PC-3 (cell line): ENCODE measurements around the gene SLAMF7.

Experiments
- EZH2 ChIP-seq: fragments of 300-600 bp; sonication (generic); IDR thresholded peaks from one replicate; pipeline ENCODE4 v1.6.1; 2017; ENCODE audit warnings: antibody characterized with exemption, mild to moderate bottlenecking, low read length; ENCODE audit not compliant: unreplicated experiment
- EZH2phosphoT487 ChIP-seq: fragments of 300-600 bp; sonication (generic); IDR thresholded peaks from 2 replicates; pipeline ENCODE4 v1.6.1; 2018; ENCODE audit warnings: mild to moderate bottlenecking, antibody characterized with exemption, low read length, borderline replicate concordance
- TF ChIP-seq, protein P1 (sequence below): fragments of 300-600 bp; sonication (generic); conservative IDR thresholded peaks from 2 replicates; pipeline ENCODE4 v1.5.1; 2017; ENCODE audit warnings: antibody characterized with exemption, low read depth, mild to moderate bottlenecking, low read length

DNA sequence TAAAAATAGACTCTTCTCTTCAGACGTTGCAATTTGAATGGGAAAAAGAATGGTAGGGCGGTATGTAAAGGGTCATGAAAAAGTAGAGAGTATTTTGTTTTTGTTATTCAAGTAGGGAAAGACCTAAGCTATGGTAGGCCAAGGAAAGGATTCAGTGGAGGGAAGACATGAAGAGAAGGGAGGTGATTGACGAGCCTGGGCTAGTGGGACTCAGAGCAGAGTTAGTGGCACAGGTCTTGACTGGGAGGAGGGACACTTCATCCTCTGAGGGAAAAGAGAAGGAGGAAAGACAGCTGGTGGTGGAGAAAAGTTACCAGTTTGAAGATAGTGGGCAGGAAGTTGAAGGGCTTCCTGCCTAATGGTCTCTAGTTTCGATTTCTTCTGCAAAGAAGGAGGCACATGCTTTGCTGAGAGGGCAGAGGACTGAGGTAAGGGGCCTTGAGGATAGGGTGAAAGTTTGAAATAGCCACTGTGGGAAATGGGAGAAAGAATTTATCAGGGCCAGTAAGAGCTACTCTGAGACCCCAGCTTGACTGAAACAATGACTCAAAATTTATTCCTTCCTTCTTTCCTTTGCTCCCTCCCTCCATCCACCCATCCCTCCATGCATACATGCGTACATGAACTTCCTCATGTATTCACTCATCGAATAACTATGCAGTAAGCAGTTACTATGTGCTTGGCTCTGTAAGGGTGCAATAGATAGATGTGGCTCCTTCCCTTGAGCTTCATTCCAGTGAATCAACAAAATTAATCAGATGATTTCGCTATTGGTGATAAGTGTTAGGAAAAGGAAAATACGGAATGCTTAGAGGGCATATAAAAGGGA lies 31.6 kb upstream of the SLAMF7 start:
- TF ChIP-seq, protein P1, sequence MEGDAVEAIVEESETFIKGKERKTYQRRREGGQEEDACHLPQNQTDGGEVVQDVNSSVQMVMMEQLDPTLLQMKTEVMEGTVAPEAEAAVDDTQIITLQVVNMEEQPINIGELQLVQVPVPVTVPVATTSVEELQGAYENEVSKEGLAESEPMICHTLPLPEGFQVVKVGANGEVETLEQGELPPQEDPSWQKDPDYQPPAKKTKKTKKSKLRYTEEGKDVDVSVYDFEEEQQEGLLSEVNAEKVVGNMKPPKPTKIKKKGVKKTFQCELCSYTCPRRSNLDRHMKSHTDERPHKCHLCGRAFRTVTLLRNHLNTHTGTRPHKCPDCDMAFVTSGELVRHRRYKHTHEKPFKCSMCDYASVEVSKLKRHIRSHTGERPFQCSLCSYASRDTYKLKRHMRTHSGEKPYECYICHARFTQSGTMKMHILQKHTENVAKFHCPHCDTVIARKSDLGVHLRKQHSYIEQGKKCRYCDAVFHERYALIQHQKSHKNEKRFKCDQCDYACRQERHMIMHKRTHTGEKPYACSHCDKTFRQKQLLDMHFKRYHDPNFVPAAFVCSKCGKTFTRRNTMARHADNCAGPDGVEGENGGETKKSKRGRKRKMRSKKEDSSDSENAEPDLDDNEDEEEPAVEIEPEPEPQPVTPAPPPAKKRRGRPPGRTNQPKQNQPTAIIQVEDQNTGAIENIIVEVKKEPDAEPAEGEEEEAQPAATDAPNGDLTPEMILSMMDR = no peak
- TF ChIP-seq EZH2 (no peak), EZH2phosphoT487 (no peak)
